A549 (cell line): ENCODE measurements around the gene RASGEF1C. TPM values are rescaled to one million over a fixed set of nuclear protein-coding genes. Genes with fewer than 3 reads are reported as not detected.

ENCODE experiments used
- ATAC-seq, 2 experiments: fragments of 200-7000 bp in 1 of 2; fragments of >200 bp in 1 of 2; cut with Nextera tagmentation in 1 of 2; cut with Tn5 transposase in 1 of 2; 3 replicates each; pipeline versions ENCODE4 v1.8.0 to v1.9.1; 2018 to 2020; ENCODE audit warnings: mild to moderate bottlenecking in 1 of 2, moderate library complexity in 1 of 2
- CTCF ChIA-PET: fragments of 300-600 bp; sonication (Branson Sonifier 250); formaldehyde crosslinking; extraction: SDS; loops from one replicate; lab custom pipeline; 2021; ENCODE audit warnings: antibody characterized with exemption, inconsistent platforms; lab: Yijun Ruan, JAX
- POLR2A ChIA-PET: fragments of 350-600 bp; formaldehyde crosslinking; extraction: SDS; loops from one replicate; lab custom pipeline; 2021; ENCODE audit warnings: antibody characterized with exemption, inconsistent platforms; lab: Yijun Ruan, JAX
- DNase-seq, 2 experiments: peaks; one replicate each; pipeline versions ENCODE4 v3.0.0 to v3.0.0-alpha.2; 2011 to 2016; ENCODE audit warnings: low read depth in 1 of 2, low spot score in 1 of 2
- FAIRE-seq: peaks from 2 replicates; lab custom pipeline; 2011; peaks lifted over from hg19 to GRCh38; lab: Jason Lieb, UNC
- H3K27ac ChIP-seq, 2 experiments: fragments of >200 bp; sonication (Bioruptor Twin); formaldehyde crosslinking; 3 replicates each; pipeline ENCODE4 v1.5.1; 2016 to 2017
- H3K4me1 ChIP-seq: fragments of >200 bp; sonication (Bioruptor Twin); formaldehyde crosslinking; 3 replicates; pipeline ENCODE4 v1.6.1; 2016
- H3K4me2 ChIP-seq: fragments of >200 bp; sonication (Bioruptor Twin); formaldehyde crosslinking; 3 replicates; pipeline ENCODE4 v1.6.1; 2016
- H3K4me3 ChIP-seq: fragments of >200 bp; sonication (Bioruptor Twin); formaldehyde crosslinking; 3 replicates; pipeline ENCODE4 v1.5.1; 2016
- H3K9me3 ChIP-seq: fragments of >200 bp; sonication (Bioruptor Twin); formaldehyde crosslinking; 3 replicates; pipeline ENCODE4 v1.6.1; 2016
- ATOH8 ChIP-seq: fragments of 250-450 bp; sonication (Bioruptor Pico); IDR thresholded peaks from 2 replicates; pipeline ENCODE4 v1.5.0; 2020; ENCODE audit warnings: low read depth, mild to moderate bottlenecking, moderate library complexity
- CBX8 ChIP-seq: fragments of 200-600 bp; sonication (generic); IDR thresholded peaks from 2 replicates; pipeline ENCODE4 v1.6.1; 2016
- CEBPB ChIP-seq, 2 experiments: fragments of >200 bp in 1 of 2; sonication (Bioruptor Twin) in 1 of 2; formaldehyde crosslinking in 1 of 2; IDR thresholded peaks; 2 replicates each; pipeline ENCODE4 v1.6.1; 2012 to 2016
- CTCF ChIP-seq: fragments of >200 bp; sonication (Bioruptor Twin); formaldehyde crosslinking; IDR thresholded peaks from 3 replicates; pipeline ENCODE4 v1.5.1; 2016
- E2F6 ChIP-seq: IDR thresholded peaks from 2 replicates; pipeline ENCODE4 v1.6.1; 2012; ENCODE audit warnings: low read depth, borderline replicate concordance
- EP300 ChIP-seq, 2 experiments: fragments of >200 bp; sonication (Bioruptor Twin); formaldehyde crosslinking; IDR thresholded peaks; 2 replicates in 1 of 2; 3 replicates in 1 of 2; pipeline ENCODE4 v1.6.1; 2016 to 2017
- ESRRA ChIP-seq: fragments of 150-350 bp; IDR thresholded peaks from 2 replicates; pipeline ENCODE4 v1.6.1; 2014; ENCODE audit warnings: mild to moderate bottlenecking, low read length, borderline replicate concordance
- FOSB ChIP-seq: fragments of 250-450 bp; sonication (Bioruptor Pico); IDR thresholded peaks from 2 replicates; pipeline ENCODE4 v1.5.0; 2020; ENCODE audit warnings: mild to moderate bottlenecking, moderate library complexity
- FOSL2 ChIP-seq, 2 experiments: fragments of 450-650 bp in 1 of 2; fragments of >200 bp in 1 of 2; sonication (Bioruptor Twin) in 1 of 2; formaldehyde crosslinking; IDR thresholded peaks; 2 replicates each; pipeline versions ENCODE4 v1.5.0 to v1.6.1; 2016 to 2020; ENCODE audit warnings: mild to moderate bottlenecking in 1 of 2, moderate library complexity in 1 of 2
- GATA3 ChIP-seq: IDR thresholded peaks from 2 replicates; pipeline ENCODE4 v1.6.1; 2012; ENCODE audit warnings: borderline replicate concordance
- HDAC2 ChIP-seq: fragments of 200-600 bp; sonication (generic); IDR thresholded peaks from 2 replicates; pipeline ENCODE4 v1.6.1; 2016
- HEYL ChIP-seq: fragments of 250-450 bp; sonication (Bioruptor Pico); IDR thresholded peaks from 2 replicates; pipeline ENCODE4 v1.8.0; 2021; ENCODE audit warnings: mild to moderate bottlenecking, moderate library complexity
- HMGXB4 ChIP-seq: fragments of 250-450 bp; sonication (Bioruptor Pico); IDR thresholded peaks from 2 replicates; pipeline ENCODE4 v1.5.0; 2021; ENCODE audit warnings: mild to moderate bottlenecking, moderate library complexity, borderline replicate concordance
- JUNB ChIP-seq: fragments of >200 bp; sonication (Bioruptor Twin); formaldehyde crosslinking; IDR thresholded peaks from 2 replicates; pipeline ENCODE4 v1.6.1; 2016
- KDM5A ChIP-seq: fragments of 200-600 bp; sonication (generic); IDR thresholded peaks from 2 replicates; pipeline ENCODE4 v1.6.1; 2016; ENCODE audit warnings: antibody characterized with exemption, mild to moderate bottlenecking
- MAFK ChIP-seq: fragments of 450-650 bp; IDR thresholded peaks from 2 replicates; pipeline ENCODE4 v1.6.1; 2014; ENCODE audit not compliant: partially characterized antibody
- NPAS2 ChIP-seq: fragments of 250-450 bp; sonication (Bioruptor Pico); IDR thresholded peaks from 2 replicates; pipeline ENCODE4 v1.8.0; 2022; ENCODE audit warnings: mild to moderate bottlenecking, moderate library complexity, borderline replicate concordance
- PBX3 ChIP-seq: IDR thresholded peaks from 2 replicates; pipeline ENCODE4 v1.6.1; 2012
- PHF8 ChIP-seq: fragments of 200-600 bp; sonication (generic); IDR thresholded peaks from 2 replicates; pipeline ENCODE4 v1.6.1; 2016; ENCODE audit warnings: low read depth, mild to moderate bottlenecking, antibody characterized with exemption, moderate library complexity, borderline replicate concordance
- POLR2AphosphoS2 ChIP-seq: conservative IDR thresholded peaks from 2 replicates; pipeline ENCODE4 v1.6.1; 2012; ENCODE audit warnings: low read length, improper control_type of control experiment, inconsistent platforms
- RAD21 ChIP-seq, 2 experiments: fragments of >200 bp in 1 of 2; sonication (Bioruptor Twin) in 1 of 2; formaldehyde crosslinking in 1 of 2; IDR thresholded peaks in 1 of 2; conservative IDR thresholded peaks in 1 of 2; 2 replicates in 1 of 2; 3 replicates in 1 of 2; pipeline ENCODE4 v1.6.1; 2012 to 2018; ENCODE audit warnings: inconsistent platforms in 1 of 2
- RCOR1 ChIP-seq: fragments of 150-350 bp; IDR thresholded peaks from 2 replicates; pipeline ENCODE4 v1.6.1; 2014; ENCODE audit warnings: antibody characterized with exemption, low read length, low read depth
- RFX5 ChIP-seq: fragments of 450-650 bp; IDR thresholded peaks from 2 replicates; pipeline ENCODE4 v1.7.1; 2014; ENCODE audit warnings: antibody characterized with exemption, mild to moderate bottlenecking, moderate library complexity
- TP53 ChIP-seq: fragments of 250-450 bp; sonication (Bioruptor Pico); IDR thresholded peaks from 2 replicates; pipeline ENCODE4 v1.5.0; 2021; ENCODE audit warnings: mild to moderate bottlenecking, moderate library complexity
- ZFP36 ChIP-seq: fragments of 450-650 bp; IDR thresholded peaks from 2 replicates; pipeline ENCODE4 v1.6.1; 2014; ENCODE audit warnings: borderline replicate concordance; ENCODE audit not compliant: partially characterized antibody
- WGBS: methylation state at CpG from one replicate; pipeline ENCODE4 v1.1.6; 2017; ENCODE audit errors: missing lambda C conversion rate; 5-methylcytosine and 5-hydroxymethylcytosine counted together
- polyA plus RNA-seq, 4 experiments: library from polyadenylated mRNA; depleted of rRNA in 3 of 4; stranded (reverse); fragments of >200 nt; fragmentation: RNase III in 1 of 4; extraction: RNeasy Plus Mini Kit Qiagen cat#74134 plus additional on column Dnase treatment in 1 of 4; gene quantifications; 2 replicates in 3 of 4; 3 replicates in 1 of 4; pipeline ENCODE4 v1.2.3, GENCODE V29; 2011 to 2017

Gene RASGEF1C
- polyA plus RNA-seq, 2 of the 4 experiments (the other 2 are of a cell fraction): 0.12 TPM; not detected in 1

GRCh38 chr5:180180846-180181245 is 28.2 kb downstream of the RASGEF1C start:
- ATAC-seq: no peak
- CTCF ChIA-PET: interaction anchor here (1.0 to 1.1 kb wide), 2 partner anchors 27 to 28 kb away, joined by 3 read pairs; partner anchors contain the start of gene RASGEF1C

GRCh38 chr5:180180421-180180820 is 28.6 kb downstream of the RASGEF1C start:
- H3K27ac ChIP-seq: no peak overlapping the region
- no peak overlapping the region for H3K4me2 ChIP-seq
- ATAC-seq: no peak
- POLR2A ChIA-PET: no interaction called here
- no peaks in the 10 kb centered on the region; the same call in 2 of the 3 replicates for H3K4me1 ChIP-seq
- no peak for FAIRE-seq
- no peak for DNase-seq
- CTCF ChIA-PET: interaction anchor here (1.0 to 1.7 kb wide), 3 partner anchors 26 to 31 kb away, joined by 3 read pairs; partner anchors contain the start of gene RASGEF1C
- 59% methylated on average over 5 of the region's 6 CpGs for WGBS
- H3K9me3 ChIP-seq: peaks cover 22% of the 10 kb centered on the region
- no peak overlapping the region for H3K4me3 ChIP-seq
- no peak for TF ChIP-seq HMGXB4
- no peak for TF ChIP-seq EP300 (IDR thresholded peaks at IDR 0.05)
- no peak for TF ChIP-seq PBX3
- no peak for TF ChIP-seq POLR2AphosphoS2
- TF ChIP-seq KDM5A: no peak
- TF ChIP-seq FOSB (CRISPR knock-in tag): no peak
- no peak for TF ChIP-seq PHF8
- TF ChIP-seq GATA3: no peak
- no peak for TF ChIP-seq MAFK
- TF ChIP-seq JUNB: no peak
- TF ChIP-seq NPAS2: no peak
- no peak for TF ChIP-seq HEYL (CRISPR knock-in tag)
- TF ChIP-seq CTCF: no peak

More at GRCh38 chr5:180180846-180181245, 28.2 kb downstream of the RASGEF1C start:
- no peaks in the 10 kb centered on the region; the same call in 2 of the 3 replicates for H3K4me1 ChIP-seq
- peaks cover 22% of the 10 kb centered on the region for H3K9me3 ChIP-seq
- H3K4me2 ChIP-seq: no peak overlapping the region
- TF ChIP-seq HDAC2: no peak
- TF ChIP-seq E2F6: no peak
- no peak for TF ChIP-seq TP53 (CRISPR knock-in tag)
- no peak for TF ChIP-seq CEBPB (IDR thresholded peaks at IDR 0.05)
- no peak for TF ChIP-seq ATOH8 (CRISPR knock-in tag)
- no peak for TF ChIP-seq ESRRA
- TF ChIP-seq ZFP36: no peak
- no peak for TF ChIP-seq PBX3
- TF ChIP-seq FOSL2 (IDR thresholded peaks at IDR 0.05): no peak
- no peak for TF ChIP-seq FOSL2 (CRISPR knock-in tag; IDR thresholded peaks at IDR 0.05)
- TF ChIP-seq CBX8: no peak
- TF ChIP-seq RCOR1: no peak
- TF ChIP-seq RAD21 (conservative IDR thresholded peaks at IDR 0.05 in 1 of 2, IDR thresholded peaks at IDR 0.05 in 1 of 2): no peak
- no peak for TF ChIP-seq RFX5
- no peak for TF ChIP-seq MAFK
- no peak for TF ChIP-seq HEYL (CRISPR knock-in tag)
- TF ChIP-seq CTCF: no peak
- 62% methylated on average over 11 of the region's 11 CpGs for WGBS
- FAIRE-seq: no peak
- no peak for DNase-seq
- no peak overlapping the region for H3K27ac ChIP-seq
- no peak overlapping the region for H3K4me3 ChIP-seq
- POLR2A ChIA-PET: no interaction called here
